Stromal cell of bone marrow (primary cell): ENCODE measurements around the gene EIF3L.
"Not testable (repeated sequence)": the region's sequence is repeated elsewhere in the genome, so short reads cannot be mapped to it uniquely, and the experiment has no call there.

Source experiments
- DNase-seq: peaks from one replicate; pipeline ENCODE4 v3.0.0-alpha.2; 2012; ENCODE audit warnings: low read depth

EIF3L gene

DNA sequence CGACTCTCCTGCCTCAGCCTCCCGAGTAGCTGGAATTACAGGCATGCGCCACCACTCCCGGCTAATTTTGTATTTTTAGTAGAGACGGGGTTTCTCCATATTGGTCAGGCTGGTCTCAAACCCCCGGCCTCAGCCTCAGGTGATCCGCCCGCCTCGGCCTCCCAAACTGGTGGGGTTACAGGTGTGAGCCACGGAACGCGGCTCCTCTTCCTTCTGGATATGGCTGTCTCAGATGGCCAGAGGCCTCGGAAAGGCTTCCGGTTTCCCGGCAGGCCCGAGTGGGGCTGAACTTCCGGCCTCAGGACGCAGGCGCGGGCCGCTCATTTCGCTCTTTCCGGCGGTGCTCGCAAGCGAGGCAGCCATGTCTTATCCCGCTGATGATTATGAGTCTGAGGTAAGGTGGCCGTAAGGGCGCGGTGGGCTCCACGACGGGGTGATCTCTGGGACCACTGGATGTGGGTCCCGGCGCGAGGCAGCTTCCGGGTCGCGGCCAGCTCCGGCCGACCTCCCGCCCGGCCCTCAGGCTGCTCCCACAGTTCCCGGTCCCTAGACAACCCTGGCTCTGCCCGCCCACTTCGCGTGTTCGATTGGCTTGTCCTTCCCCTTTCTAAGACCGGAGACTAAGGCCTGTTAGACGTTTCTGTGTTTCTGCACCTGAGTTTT, at the start of gene EIF3L:
Gene EIF3L (plus strand): TSS at position 331 of the 663 bp plus-strand sequence. CDS start 31 bp downstream, at position 362.
- peak; percentile 83 for DNase-seq

- not testable (repeated sequence) for DNase-seq
Observed at GRCh38 chr22:37799979-37800378, 49.2 kb upstream of the EIF3L start.

GRCh38 chr22:37801946-37802309, 47.3 kb upstream of the EIF3L start:
- no peak for DNase-seq

GRCh38 chr22:37802310-37803194, 46.7 kb upstream of the EIF3L start:
- DNase-seq: no peak

- no peak for DNase-seq
Observed at GRCh38 chr22:37803195-37803638, 46.0 kb upstream of the EIF3L start.

- DNase-seq: no peak
Observed at GRCh38 chr22:37803639-37804351, 45.4 kb upstream of the EIF3L start.

GRCh38 chr22:37804352-37804880, 44.8 kb upstream of the EIF3L start:
- DNase-seq: no peak

DNA sequence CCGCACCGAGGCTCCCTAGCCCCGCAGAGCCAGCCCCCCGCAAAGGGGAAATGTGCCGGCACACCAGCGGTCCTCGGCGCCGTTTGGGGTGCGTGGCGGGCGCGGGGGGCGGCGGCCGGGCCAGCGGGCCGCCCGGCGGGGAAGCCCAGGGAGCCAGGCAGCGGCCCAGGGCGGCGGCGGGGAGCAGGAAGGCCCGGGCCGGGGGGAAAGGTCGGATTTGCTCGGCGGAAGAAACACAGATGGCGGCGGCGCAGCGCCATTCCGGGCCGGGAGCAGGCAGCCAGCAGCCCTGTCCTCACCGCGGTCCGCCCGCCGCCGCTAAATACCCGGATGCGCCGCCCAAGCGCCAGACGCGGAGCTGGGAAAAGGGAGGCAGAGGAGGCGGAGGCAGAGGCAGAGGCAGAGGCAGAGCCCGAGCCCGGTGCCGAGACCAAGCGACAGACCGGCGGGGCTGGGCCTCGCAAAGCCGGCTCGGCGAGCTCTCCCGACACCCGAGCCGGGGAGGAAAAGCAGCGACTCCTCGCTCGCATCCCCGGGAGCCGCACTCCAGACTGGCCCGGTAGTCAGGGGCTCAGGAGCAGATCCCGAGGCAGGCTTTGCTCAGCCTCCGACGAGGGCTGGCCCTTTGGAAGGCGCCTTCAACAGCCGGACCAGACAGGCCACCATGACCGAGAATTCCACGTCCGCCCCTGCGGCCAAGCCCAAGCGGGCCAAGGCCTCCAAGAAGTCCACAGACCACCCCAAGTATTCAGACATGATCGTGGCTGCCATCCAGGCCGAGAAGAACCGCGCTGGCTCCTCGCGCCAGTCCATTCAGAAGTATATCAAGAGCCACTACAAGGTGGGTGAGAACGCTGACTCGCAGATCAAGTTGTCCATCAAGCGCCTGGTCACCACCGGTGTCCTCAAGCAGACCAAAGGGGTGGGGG, 44.1 kb upstream of the EIF3L start:
- DNase-seq: peak; percentile 67

- DNase-seq: no peak
Observed at GRCh38 chr22:37805810-37806277, 43.4 kb upstream of the EIF3L start.

DNA sequence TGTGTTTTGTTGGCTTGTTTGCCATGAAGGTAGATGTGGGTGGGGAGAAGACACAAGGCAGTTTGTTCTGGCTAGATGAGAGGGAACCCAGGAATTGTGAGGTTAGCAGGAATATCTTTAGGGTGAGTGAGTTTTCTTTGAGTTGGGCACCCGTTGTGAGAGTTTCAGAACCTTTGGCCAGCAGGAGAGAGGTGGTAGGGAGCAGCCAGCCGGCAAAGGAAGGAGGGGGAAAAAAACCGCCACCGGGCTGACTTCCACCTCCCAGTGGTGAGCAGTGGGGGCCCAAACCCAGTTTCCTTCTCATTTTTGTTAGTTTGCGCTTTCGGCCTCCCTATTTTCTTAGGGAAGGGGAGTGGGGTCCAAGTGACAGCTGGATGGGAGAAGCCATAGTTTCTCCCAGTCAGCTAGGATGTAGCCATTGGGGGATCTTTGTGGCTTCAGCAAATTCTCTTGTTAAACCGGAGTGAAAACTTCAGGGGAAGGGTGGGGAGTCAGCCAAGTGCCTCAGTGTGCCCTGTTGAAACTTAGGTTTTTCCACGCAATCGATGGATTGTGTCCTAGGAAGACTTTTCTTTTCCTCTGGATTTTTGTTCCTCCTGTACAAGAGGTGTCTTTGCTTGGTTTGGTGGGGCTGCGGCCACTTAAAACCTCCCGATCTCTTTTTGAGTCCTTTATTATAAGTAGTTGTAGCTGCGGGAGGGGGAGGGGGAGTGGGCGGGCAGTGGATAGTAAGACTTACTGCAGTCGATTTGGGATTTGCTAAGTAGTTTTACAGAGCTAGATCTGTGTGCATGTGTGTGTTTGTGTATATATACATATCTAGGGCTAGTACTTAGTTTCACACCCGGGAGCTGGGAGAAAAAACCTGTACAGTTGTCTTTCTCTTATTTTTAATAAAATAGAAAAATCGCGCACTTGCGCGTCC, 42.5 kb upstream of the EIF3L start:
- DNase-seq: no peak

DNA sequence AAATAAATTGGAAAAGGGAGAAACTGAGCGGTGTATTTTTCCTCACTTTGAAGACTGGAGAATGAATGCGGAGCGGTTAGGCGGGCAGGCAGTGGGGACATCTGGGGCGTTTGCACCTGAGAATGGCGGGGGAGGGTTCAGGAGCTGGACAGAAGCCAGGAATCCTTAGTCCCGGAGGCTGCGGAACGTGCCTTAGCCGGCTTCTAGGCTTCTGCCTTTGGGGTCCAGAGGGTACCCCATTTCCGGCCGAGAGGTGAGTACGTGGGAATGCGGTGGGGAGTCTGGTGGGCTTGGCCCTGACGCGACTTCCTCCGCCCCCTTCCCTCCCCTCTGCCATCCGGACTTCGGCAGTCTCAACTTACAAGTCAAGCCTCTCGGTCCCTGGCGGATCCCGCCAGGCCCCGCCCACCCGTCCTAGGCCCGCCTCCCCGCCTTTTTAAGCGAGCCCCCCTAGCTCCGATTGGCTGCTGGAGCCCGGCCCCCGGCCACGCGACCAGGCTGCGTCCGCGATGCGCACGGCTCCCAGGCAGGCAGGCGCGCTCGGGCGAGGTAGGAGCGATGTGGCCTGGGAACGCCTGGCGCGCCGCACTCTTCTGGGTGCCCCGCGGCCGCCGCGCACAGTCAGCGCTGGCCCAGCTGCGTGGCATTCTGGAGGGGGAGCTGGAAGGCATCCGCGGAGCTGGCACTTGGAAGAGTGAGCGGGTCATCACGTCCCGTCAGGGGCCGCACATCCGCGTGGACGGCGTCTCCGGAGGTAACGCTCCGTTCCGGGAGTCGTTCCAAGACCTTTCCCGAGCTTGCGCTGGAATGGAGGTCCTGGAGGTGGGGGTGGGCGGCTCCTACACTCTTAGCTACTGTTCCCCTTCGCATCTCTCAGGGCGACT, 41.6 kb upstream of the EIF3L start, which contains the start of gene GCAT:
Gene GCAT (plus strand): TSS at position 525 of the 884 bp plus-strand sequence. CDS start 34 bp downstream, at position 559.
- DNase-seq: peak; percentile 89

DNA sequence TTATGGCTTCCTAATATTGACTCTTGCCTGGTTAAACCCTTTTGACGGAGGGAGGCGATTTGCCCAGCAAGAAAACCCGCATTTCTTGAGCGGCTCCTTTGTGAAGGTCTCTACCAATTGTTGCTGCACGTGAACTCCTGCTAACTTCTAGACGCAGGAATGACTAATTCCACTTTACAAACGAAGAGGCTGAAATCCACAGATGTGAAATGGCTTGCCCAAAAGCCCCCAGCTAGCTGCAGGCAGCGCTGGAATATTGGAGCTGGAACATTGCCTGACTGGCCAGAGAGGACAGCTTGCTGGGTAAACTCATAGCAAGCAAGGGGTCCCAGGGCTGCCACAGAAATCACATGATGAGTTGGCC, 40.9 kb upstream of the EIF3L start:
- DNase-seq: no peak

GRCh38 chr22:37809672-37810333, 39.4 kb upstream of the EIF3L start:
- DNase-seq: no peak

- no peak for DNase-seq
Observed at GRCh38 chr22:37811867-37812266, 37.4 kb upstream of the EIF3L start.

- no peak for DNase-seq
Observed at GRCh38 chr22:37812869-37813678, 36.1 kb upstream of the EIF3L start.

DNA sequence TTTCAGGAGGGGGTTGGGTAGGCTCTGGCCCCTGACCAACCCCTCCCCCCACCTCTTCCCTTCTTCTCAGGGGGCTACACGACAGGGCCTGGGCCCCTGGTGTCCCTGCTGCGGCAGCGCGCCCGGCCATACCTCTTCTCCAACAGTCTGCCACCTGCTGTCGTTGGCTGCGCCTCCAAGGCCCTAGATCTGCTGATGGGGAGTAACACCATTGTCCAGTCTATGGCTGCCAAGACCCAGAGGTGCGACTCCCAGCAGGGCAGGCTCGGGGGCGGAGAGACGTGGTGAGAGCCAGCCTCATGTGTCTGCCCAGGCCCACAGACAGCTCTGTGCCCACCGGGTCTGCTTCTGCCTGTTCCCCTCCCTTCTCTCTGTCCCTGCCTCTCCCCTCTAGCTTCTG, 33.6 kb upstream of the EIF3L start:
- DNase-seq: no peak

GRCh38 chr22:37816543-37817180, 32.6 kb upstream of the EIF3L start:
- DNase-seq: no peak
